HG03342 (cell line): ENCODE results near the gene ALB.

Experiments
- ATAC-seq: cut with Tn5 transposase; IDR thresholded peaks from one replicate; pipeline ENCODE4 v1.9.1; 2021; ENCODE audit warnings: mild to moderate bottlenecking, moderate library complexity; ENCODE audit not compliant: unreplicated experiment

The ALB gene

GRCh38 chr4:73448448-73449203 lies 44.5 kb downstream of the ALB start:
- ATAC-seq, result no peak

- no peak for ATAC-seq
Measured at GRCh38 chr4:73450398-73451004, 46.4 kb downstream of the ALB start.

GRCh38 chr4:73451404-73451803 lies 47.3 kb downstream of the ALB start:
- no peak for ATAC-seq

DNA sequence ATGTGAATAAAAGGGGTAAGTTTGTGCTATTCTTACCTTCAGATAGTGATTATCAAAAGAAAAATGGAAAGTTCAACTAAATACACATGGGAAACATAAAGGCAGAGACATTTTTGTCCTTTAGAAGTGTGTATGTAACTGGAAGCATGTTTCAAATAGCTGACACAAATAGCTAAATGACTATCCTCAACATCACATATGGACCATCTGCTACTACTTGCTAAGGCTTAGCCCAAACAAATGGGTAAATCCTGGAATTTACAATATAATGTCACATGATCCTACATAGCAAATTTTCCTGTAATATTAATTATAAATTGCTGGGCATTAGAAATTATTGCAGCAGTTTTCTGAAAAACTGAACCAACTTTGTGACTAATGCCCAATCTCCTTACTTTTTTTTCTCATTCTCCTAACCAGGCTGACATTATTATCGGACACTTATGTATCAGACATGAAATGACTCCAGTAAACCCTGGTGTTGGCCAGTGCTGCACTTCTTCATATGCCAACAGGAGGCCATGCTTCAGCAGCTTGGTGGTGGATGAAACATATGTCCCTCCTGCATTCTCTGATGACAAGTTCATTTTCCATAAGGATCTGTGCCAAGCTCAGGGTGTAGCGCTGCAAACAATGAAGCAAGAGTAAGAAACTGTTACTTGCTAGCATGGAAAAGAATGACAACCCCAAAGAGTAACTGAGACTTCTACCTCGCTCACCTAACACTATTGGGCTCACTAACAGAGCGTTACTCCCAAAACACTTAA lies 48.1 kb downstream of the ALB start:
- ATAC-seq, result no peak

- no peak for ATAC-seq
Measured at GRCh38 chr4:73452953-73453700, 49.0 kb downstream of the ALB start.

- no peak for ATAC-seq
Measured at GRCh38 chr4:73453701-73454005, 49.6 kb downstream of the ALB start.

DNA sequence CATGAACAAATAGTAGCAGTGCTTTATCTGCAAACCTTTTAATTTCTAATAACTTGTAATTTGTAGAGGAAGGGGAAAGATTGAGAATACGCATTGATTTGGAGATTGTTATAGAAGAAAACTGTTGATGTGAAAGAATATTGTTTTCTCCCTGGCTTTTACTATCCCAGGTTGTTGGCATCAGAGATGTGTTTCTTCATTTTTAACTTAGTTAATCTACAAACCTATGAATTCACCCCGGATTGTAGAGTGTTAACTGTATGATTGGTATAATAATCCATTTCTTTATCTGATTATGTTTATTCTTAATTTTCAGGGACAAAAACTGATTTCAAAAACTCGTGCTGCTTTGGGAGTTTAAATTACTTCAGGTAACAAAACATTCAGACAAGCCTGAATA lies 50.8 kb downstream of the ALB start:
- ATAC-seq, result no peak

DNA sequence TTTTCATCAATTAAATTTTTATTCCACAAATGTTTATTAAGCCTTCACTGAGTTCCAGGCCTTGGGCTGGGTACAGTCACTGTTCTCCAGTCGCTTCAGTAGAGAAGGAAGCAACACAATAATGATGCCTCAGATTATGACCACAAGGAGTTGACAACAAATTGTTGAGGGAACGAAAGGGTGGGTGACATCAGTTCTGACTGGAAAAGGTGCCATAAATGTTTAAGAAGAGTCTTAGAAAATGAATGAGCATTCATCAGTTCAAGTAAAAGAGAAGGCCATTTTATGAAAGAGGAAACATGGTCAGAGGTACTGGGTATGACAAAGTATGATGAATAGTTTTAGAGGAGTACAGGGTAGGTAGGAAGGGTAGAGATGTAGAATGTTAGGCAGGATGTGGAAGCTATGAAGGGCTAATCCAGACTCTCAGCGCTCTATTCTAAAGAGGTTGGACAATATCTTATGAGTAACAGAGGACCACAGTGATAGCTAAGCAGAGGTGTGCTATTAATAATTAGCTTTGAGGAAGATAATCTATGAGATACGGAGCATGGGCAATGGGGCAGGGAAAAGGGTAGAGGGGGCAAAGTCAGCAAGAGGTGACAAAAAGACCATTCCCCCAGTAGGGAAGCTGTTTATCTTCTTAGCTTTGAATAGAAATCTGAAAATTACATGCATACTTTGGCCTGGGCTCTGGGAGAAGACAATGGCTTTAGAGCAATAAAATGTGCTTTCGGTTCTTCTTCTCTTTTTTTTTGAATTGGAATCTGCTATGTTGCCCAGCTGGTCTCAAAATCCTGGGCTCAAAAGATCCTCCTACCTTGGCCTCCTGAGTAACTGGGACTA lies 52.3 kb downstream of the ALB start:
- no peak for ATAC-seq

DNA sequence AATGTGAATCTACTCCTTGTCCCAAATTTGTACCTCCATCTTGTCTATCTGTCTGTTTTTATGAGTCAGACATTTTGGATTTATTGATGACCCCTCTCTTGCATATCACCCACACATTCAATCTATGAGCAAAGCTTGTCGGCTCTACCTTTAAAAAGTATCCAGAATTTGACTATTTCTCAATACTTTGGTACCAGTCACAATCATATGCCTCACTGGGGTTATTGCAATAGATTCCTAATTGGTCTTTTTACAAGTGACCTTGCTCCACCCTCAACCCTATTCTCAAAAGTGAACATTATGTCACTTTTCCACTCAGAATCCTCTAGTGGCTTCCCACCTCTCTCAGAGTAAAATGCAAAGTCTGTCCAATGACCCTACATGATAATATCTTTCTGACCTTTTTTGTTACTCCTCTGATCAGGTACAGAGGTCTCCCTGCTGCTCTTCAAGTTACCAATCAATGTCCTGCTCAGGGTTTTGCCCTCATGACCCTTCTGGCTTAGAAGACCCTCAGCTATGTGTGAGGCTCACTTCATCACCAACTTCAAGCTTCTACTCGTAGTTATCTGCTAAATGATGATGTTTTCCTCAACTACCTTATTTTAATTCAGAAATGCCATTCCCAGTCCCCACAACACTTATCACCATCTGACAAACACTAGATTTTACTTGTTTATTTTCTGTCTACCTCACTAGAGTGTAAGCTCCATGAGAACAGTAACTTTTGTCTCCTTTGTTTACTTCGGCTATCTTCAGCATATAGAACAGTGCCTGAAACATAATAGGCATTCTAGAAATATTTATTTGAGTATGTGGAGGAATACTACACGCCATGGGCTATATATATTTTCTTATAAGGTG lies 54.3 kb downstream of the ALB start:
- no peak for ATAC-seq

DNA sequence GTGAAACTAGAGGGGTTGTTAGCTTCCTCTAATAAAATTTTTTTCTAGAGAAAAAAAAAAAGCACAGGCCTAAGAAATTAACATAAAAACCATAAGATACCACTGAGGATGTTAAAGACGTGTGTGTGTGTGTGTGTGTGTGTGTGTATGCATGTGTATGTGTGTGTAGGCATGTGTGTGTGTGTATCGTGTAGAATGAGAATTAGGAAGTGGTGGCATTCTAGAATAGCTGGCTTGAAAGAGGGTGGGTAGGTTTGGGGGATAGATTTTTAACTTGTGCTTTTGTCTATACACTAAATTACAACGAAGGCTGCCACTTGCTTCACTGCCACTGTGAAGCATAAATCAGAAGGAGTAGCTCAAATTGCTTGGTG lies 54.9 kb downstream of the ALB start:
- ATAC-seq, result no peak

DNA sequence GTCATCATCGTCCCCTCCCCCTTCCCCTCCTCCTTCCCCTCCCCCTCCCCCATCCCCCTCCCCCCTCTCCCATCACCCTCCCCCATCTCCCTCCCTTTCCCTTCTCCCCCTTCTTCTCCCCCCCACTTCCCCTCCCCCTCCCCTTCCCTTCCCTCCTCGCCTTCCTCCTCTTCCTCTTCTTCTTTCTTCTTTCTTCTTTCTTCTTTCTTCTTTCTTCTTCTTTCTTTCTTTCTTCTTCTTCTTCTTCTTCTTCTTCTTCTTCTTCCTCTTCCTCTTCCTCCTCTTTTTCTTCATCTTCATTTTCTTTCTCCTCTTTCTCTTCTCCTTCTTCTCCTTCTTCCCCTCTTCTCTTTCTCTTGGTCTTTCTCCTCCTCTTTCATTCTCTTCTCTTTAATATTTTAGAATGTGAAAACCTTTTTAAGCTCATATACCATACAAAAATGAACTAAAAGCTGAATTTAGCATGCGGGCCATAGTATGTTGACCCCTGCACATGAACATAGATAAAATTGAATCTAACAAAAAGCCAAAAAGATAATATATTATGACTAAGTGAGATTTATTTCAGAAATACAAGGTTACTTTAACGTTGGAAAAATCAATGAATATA lies 56.9 kb downstream of the ALB start:
- no peak for ATAC-seq

DNA sequence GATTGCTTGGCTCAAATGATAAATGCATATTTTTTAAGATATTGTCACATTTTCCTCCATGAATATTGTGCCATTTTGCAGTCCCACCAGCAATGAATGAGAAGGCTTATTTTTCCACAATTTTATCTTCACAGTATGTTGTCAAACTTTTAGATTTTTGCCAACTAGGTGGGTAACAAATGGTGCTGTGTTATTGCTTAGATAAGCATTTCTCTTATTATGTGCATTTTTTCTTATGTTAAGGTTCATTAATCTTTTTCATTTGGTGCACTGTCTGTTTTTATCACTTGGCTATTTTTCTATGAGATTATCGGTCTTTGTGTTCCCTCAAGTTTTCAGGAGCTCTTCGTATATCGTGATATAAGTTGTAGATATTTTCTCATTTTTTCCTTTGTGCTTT lies 64.1 kb downstream of the ALB start:
- no peak for ATAC-seq

DNA sequence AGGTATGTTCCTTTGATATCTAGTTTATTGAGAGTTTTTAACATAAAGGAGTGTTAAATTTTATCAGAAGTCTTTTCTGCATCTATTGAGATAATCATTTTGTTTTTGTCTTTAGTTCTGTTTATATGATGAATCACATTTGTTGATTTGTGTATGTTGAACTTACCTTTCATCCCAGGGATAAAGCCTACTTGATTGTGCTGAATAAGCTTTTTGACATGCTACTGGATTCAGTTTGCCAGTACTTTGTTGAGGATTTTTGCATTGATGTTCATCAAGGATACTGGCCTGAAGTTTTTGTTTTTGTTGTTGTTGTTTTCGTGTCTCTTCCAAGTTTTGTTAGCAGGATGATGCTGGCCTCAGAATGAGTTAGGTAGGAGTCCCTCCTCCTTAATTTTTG lies 66.6 kb downstream of the ALB start:
- ATAC-seq, result no peak
